ENCODE results near the gene MDM2.

DNA sequence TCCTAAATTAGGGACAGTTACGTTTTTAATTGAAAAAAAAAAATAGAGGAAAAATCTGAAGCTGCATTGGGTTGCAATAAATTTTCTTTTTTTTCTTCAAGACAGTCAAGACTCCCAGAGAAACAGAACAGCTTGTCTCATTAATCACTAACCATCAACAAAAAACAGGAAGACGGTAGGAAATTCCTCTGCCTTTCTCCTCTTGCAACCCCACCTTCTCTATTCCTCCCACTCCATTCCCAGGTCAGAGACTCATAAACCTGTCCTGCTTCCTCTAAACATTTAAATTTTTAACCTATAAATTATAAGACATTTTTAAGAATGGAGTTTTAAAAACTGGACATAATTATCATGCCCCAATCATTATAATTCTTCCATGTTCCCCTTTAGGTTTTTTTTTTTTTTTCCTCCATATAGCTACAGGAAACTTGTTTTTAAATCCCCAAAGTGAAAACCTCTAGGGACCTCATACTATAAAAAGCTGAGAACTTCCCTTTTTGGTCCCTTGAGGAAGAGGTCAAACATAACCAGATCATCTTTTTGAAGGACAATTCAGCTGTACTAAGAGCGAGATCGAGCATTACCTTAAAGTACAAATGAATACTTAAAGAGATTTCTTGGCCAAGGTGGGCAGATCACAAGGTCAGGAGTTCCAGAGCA lies 89.0 kb downstream of the MDM2 start:
- TF ChIP-seq, protein P1, sequence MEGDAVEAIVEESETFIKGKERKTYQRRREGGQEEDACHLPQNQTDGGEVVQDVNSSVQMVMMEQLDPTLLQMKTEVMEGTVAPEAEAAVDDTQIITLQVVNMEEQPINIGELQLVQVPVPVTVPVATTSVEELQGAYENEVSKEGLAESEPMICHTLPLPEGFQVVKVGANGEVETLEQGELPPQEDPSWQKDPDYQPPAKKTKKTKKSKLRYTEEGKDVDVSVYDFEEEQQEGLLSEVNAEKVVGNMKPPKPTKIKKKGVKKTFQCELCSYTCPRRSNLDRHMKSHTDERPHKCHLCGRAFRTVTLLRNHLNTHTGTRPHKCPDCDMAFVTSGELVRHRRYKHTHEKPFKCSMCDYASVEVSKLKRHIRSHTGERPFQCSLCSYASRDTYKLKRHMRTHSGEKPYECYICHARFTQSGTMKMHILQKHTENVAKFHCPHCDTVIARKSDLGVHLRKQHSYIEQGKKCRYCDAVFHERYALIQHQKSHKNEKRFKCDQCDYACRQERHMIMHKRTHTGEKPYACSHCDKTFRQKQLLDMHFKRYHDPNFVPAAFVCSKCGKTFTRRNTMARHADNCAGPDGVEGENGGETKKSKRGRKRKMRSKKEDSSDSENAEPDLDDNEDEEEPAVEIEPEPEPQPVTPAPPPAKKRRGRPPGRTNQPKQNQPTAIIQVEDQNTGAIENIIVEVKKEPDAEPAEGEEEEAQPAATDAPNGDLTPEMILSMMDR (IDR thresholded peaks at IDR 0.05; ENCODE audit: low read depth, low read length, poor library complexity, severe bottlenecking) = no peak
- no peak for TF ChIP-seq EZH2phosphoT487 (IDR thresholded peaks at IDR 0.05; ENCODE audit: borderline replicate concordance, low read length)
